Eye (tissue), 1 donor: ENCODE data around the gene ANTXR2.
"Not testable (repeated sequence)": the region's sequence is repeated elsewhere in the genome, so short reads cannot be mapped to it uniquely, and the experiment has no call there.

Source experiments
- DNase-seq: peaks from one replicate; pipeline ENCODE4 v3.0.0-alpha.2; 2015

ANTXR2 gene

GRCh38 chr4:80072744-80073472 lies at the start of gene ANTXR2:
ANTXR2 (minus strand) TSS chr4:80073229; CDS start chr4:80072560, 669 bp downstream.
- peak; percentile 94 for DNase-seq

GRCh38 chr4:80121815-80122214 lies 48.8 kb upstream of the ANTXR2 start:
- not testable (repeated sequence) for DNase-seq

GRCh38 chr4:80119620-80120019 lies 46.6 kb upstream of the ANTXR2 start:
- DNase-seq = not testable (repeated sequence)

- DNase-seq = no peak
Measured at GRCh38 chr4:80116516-80116915, 43.5 kb upstream of the ANTXR2 start.

DNA sequence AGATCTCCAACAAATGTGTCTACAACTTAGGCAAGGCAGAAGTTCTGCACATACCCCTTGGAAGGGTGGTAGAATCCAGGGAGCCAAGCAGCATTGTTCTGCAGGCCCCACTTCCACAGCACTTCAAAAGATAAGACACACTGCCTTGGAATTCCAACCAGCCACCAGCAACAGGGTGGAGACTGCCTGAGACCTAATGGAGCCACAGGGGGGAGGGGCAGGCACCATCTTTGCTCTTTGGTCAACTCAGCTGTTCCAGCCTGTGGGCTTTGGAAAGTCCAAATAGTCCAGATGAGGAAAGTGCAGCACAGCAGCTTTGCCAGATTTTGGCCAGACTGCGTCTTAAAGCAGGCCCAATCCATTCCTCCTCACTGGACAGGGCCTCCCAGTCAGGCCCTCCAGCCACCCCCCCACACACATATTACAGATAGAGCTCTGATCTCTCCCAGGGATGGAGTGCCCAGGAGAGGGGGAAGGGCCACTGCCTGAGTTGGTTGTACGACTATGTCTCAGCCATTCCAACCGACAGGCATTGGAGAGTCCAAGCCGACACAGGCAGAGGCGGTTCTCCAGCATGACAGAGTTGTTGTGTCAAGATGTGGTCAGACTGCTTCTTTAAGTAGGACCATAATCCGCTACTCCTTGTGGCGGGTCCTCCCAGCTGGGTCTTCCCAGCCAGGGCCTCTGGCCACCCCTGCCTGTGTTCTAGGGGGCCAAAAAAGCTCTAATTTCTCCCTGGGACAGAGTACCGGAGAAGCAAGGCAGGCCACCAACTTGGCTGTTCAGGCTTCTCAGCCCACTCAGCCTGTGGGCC lies 42.5 kb upstream of the ANTXR2 start:
- DNase-seq = no peak

GRCh38 chr4:80114732-80115265 lies 41.8 kb upstream of the ANTXR2 start:
- no peak for DNase-seq

- DNase-seq = no peak
Measured at GRCh38 chr4:80113615-80114014, 40.6 kb upstream of the ANTXR2 start.

DNA sequence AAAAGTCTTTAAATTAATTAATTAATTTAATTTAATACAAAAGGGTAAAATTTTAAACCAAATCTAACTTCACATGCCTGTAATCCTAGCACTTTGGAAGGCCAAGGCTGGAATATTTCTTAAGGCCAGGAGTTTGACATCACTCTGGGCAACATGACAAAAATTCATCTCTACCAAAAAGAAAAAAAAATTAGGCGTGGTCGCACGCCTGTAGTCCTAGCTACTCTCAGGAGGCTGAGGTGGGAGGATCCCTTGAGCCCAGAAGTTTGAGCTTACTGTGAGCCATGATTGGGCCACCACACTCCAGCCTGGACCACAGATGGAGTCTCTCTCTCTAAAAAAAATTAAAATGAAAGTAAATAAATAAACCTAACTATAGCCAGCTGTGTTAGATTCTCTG lies 39.2 kb upstream of the ANTXR2 start:
- no peak for DNase-seq

DNA sequence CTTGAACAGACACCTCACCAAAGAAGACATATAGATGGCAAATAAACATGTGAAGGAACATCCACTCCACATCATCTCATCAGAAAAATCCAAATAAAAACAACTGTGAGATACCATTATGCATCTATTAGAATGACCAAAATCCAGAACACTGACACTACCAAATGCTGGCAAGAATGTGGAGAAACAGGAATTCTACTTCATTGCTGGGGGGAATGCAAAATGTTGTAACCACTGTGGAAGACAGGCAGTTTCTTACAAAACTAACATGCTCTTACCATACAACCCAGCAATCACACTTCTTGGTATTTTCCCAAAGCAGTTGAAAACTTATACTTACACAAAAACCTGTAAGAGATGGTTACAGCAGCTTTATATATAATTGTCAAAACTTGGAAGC lies 38.2 kb upstream of the ANTXR2 start:
- DNase-seq = no peak

- DNase-seq = no peak
Measured at GRCh38 chr4:80107374-80107773, 34.3 kb upstream of the ANTXR2 start.

- DNase-seq = no peak
Measured at GRCh38 chr4:80104927-80105326, 31.9 kb upstream of the ANTXR2 start.

DNA sequence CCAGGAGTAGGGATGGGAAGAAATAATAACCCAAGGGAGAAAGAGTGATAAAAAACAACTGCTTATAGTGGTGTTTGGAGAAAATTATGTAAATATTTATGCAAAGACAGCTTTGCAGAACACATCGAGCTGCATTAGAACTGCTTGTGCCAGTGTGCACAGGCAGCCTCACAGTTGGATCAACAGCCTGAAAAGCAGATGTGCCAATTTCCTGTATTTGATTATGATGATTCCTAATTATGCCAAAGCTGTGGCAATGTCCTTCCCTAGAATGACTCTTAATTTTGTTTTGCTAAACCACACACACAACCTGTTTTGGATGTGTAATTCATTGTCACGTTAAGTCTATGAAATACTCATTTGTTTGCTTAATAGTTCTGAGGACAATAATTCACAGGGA lies 30.6 kb upstream of the ANTXR2 start:
- DNase-seq = no peak

DNA sequence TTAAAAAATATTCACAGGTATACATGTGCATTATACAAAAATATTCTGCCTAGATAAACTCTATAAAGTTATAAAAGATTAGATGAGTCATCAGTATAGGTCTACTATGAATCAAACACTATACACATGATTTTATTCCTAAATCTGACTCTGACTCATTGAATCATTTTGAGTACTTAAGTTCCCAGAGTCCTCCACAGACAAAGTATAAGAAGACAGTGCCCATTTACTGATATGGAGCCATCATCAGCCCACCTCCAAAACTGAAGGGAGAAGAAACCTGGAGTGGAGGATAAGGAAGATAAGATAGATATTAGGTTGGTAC lies 28.7 kb upstream of the ANTXR2 start:
- DNase-seq = no peak

- no peak for DNase-seq
Measured at GRCh38 chr4:80101071-80101791, 28.2 kb upstream of the ANTXR2 start.

DNA sequence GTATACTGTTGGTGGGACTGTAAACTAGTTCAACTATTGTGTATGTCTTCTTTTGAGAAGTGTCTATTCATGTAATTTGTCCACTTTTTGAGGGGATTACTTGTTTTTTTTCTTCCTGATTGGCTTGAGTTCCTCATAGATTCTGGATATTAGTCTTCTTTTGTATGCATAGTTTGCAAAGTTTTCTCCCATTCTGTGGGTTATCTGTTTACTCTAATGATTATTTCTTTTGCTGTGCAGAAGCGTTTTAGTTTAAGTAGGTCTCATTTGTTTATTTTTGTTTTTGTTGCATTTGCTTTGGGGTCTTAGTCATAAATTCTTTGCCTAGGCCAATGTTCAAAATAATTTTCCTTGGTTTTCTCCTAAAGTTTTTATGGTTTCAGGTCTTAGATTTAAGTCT lies 26.6 kb upstream of the ANTXR2 start:
- no peak for DNase-seq

DNA sequence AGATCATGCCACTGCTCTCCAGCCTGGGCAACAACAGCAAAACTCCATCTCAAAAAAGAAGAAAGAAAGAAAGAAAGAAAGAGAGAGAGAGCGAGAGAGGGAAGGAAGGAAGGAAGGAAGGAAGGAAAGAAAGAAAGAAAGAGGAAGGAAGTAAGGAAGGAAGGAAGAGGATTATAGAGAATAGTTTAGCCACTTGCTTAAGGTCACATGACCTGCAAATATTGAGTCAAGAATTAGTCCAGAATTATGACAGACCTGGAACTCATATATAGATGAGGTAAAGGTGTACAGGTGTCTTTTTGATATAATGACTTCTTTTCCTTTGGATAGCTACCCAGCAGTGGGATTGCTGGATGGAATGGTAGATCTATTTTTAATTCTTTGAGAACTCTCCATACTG lies 25.6 kb upstream of the ANTXR2 start:
- DNase-seq = no peak

DNA sequence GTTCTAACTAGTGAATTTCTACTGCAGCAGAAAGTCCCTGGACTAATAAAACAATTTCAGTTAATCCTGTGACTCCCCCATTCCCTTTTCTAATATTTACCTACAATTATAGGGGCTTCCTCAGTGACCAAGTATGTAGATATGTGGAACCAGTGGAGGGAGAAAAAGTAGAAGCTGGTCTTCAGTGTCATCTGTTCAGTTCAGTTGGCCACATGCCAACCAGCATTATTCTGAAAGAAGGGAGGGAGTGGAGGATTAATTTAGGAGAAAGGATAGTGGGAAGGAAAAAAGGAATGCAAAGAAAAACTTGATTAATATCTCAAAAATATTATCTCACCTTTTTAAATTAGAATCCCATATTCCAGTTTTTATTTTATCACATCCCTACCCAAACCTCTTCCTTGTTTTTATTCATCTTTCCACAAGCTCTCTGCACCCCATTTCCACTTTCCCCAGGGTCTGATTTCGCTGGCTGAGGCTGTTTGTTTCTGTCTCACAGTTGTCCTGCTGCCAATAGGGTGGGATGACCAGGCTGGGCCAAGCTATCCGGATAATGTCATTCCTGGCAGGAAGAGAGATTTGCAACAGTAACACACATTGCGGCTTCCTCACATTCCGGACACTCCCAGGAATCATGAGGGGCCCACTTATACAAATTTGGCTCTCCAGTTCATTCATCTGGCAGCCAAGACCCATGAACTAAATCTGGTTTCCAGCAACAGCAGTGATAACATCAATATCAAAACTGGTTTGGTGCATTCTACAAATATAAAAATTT lies 24.6 kb upstream of the ANTXR2 start:
- DNase-seq = peak; percentile 66

- peak; percentile 6 for DNase-seq
Measured at GRCh38 chr4:80096175-80096850, 23.3 kb upstream of the ANTXR2 start.

DNA sequence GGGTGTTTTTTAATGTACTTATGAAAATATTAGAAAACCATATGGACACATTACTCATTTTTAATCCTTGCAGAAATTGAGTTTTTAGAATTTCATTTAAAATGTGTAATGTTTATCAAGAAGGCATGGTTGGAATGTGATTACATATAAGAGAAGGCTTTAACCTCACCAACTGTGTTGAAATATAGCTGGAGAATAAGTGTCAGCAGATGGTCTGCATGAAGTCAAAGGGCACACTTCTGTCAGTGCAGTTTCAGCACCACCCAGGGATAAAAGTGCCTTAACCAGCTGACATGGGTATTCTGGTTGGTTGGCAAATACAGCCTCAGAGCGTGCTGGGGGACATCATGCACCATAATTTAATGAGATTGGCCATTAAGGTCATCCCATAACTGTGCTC lies 21.2 kb upstream of the ANTXR2 start:
- peak; percentile 14 for DNase-seq

DNA sequence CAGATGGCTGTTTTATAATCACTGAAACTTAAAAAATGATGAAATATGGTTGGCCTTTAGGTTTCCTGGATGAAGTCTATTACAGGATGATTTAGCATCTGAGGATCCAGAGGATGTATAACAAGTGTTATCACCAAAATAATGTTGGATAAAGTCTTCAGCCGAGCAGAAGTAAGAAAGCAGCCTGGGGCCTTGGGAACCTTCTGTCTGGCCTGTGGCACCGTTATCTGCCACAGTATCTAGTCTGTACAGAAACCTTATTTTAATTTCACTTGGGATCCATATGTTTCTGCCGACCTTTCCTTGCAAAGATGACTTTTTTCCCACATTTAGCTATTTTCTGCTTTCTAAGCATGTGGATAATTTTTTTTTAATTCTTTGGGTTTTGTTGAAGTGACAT lies 20.5 kb upstream of the ANTXR2 start:
- no peak for DNase-seq

- DNase-seq = no peak
Measured at GRCh38 chr4:80092847-80093246, 19.8 kb upstream of the ANTXR2 start.

DNA sequence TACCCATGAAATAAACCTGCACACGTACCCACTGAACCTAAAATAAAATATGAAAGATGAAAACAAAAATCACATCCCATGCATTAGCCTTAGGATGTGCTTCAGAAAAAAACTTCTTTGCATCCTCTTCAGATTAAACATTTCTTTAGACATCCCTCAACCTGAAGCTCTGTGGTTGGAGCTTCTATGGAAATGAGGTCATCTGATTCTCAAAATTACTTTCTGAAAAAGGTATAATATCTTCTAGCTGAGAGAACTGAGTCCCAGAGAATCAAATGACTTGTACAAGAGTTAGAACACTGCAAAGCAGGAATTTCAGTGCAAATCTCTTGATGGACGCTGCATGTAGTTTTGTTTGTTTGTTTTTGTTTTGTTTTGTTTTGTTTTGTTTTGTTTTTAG lies 19.1 kb upstream of the ANTXR2 start:
- DNase-seq = no peak
